Activated naive CD8-positive, alpha-beta T cell treated with anti-CD3 and anti-CD28 coated beads, Interleukin-2, amount 50 U/mL, for 24 hours (primary cell): ENCODE data around the gene DBF4B.
A peak's percentile ranks its signal among the peaks of the same experiment; 100 is the strongest.

Experiments
- ATAC-seq: fragments of 150-1000 bp; cut with Tn5 transposase; one replicate; pipeline ENCODE4 v1.10.0; 2021
- DNase-seq: peaks from one replicate; pipeline ENCODE4 v3.0.0; 2021
- H3K27ac Mint-ChIP-seq: one replicate; pipeline ENCODE4 v1.8.0; 2021; ENCODE audit warnings: mild to moderate bottlenecking, mixed read lengths
- H3K27me3 Mint-ChIP-seq: one replicate; pipeline ENCODE4 v1.8.0; 2021; ENCODE audit warnings: mixed read lengths
- H3K36me3 Mint-ChIP-seq: one replicate; pipeline ENCODE4 v1.8.0; 2021; ENCODE audit warnings: low read depth, mixed read lengths
- H3K4me1 Mint-ChIP-seq: one replicate; pipeline ENCODE4 v1.8.0; 2021; ENCODE audit warnings: mixed read lengths
- H3K4me3 Mint-ChIP-seq: one replicate; pipeline ENCODE4 v1.8.0; 2021; ENCODE audit warnings: mild to moderate bottlenecking, moderate library complexity, mixed read lengths
- H3K9me3 Mint-ChIP-seq: one replicate; pipeline ENCODE4 v1.8.0; 2021; ENCODE audit warnings: mixed read lengths

The DBF4B gene

GRCh38 chr17:44774271-44775135 is 66.0 kb downstream of the DBF4B start:
- no peaks in the 10 kb centered on the region for H3K36me3 Mint-ChIP-seq
- no peaks in the 10 kb centered on the region for H3K9me3 Mint-ChIP-seq
- DNase-seq (peak; percentile 95), ATAC-seq (peak; percentile 34)
- H3K27ac Mint-ChIP-seq, result peak overlapping the region; percentile 65
- peaks cover 9% of the 10 kb centered on the region for H3K27me3 Mint-ChIP-seq
- peaks cover 7% of the 10 kb centered on the region for H3K4me1 Mint-ChIP-seq
- peak overlapping the region; percentile 77 for H3K4me3 Mint-ChIP-seq

DNA sequence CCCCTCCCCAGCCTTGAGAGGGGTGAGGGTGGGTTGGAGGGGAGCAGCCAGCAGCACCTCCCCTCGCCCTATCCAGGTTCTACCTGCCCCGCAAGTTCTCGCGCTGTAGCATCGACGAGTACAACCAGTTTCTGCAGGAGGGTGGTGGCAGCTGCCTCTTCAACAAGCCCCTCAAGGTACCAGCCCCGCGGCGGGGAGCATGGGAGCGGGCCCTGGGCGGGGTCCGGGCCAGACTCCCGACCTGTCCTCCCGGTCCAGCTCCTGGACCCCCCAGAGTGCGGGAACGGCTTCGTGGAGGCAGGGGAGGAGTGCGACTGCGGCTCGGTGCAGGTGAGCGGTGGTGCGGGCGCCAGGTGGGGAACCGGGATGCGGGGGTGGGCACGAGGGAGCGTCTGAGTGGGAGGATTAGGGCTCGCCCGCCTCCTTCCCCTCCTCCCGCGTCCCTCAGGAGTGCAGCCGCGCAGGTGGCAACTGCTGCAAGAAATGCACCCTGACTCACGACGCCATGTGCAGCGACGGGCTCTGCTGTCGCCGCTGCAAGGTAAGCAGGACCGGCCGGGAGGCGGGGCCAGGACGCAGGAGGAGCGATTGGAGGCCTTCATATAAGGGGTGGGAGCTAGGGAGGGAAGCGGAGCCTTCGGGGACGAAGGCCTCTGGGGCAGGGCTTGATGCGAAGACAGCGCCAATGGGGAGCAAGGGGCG is 66.8 kb downstream of the DBF4B start:
- peaks cover 9% of the 10 kb centered on the region for H3K4me1 Mint-ChIP-seq
- no peaks in the 10 kb centered on the region for H3K9me3 Mint-ChIP-seq
- ATAC-seq (peak; percentile 94), DNase-seq (peak; percentile 98)
- H3K27ac Mint-ChIP-seq, result peak overlapping the region; percentile 65
- peak overlapping the region; percentile 77 for H3K4me3 Mint-ChIP-seq
- H3K36me3 Mint-ChIP-seq, result no peaks in the 10 kb centered on the region
- peaks cover 9% of the 10 kb centered on the region for H3K27me3 Mint-ChIP-seq

- Mint-ChIP-seq H3K27ac (no peak overlapping the region), H3K27me3 (peaks cover 11% of the 10 kb centered on the region)
- ATAC-seq, result peak; percentile 22
Observed at GRCh38 chr17:44775838-44776621, 67.6 kb downstream of the DBF4B start.

DNA sequence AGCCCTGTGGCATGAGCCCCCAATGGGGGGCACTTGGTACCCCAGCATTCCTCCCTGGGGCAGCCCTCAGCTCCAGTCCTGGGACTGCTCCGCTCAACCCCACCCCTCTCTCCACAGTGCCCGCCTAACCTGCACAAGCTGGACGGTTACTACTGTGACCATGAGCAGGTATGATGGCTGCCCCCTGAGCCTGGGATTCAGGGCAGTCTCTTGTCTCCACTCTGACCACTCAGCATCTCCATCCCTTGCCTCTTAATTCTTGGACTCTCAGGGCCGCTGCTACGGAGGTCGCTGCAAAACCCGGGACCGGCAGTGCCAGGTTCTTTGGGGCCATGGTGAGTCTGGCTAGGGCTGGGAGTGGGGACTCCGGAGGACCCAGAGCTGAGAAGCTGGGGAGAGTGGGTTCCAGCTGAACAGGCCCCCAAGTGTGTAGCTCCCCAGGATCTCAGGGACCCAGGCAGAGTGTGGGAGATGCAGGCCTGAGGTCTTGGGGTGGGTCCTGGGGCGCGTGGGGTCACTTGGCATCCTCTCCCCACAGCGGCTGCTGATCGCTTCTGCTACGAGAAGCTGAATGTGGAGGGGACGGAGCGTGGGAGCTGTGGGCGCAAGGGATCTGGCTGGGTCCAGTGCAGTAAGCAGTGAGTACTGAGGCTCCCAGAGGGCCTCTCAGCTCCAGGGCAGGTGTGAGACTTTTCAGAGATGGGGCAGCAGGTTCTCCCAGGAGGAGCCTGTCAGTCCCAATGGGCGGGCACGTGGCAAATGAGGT is 68.3 kb downstream of the DBF4B start:
- Mint-ChIP-seq H3K27ac (no peak overlapping the region), H3K36me3 (no peaks in the 10 kb centered on the region), H3K4me1 (peaks cover 9% of the 10 kb centered on the region), H3K27me3 (peaks cover 11% of the 10 kb centered on the region), H3K4me3 (no peak overlapping the region), H3K9me3 (no peaks in the 10 kb centered on the region)
- DNase-seq, result no peak
- no peak for ATAC-seq

More at GRCh38 chr17:44775838-44776621, 67.6 kb downstream of the DBF4B start:
- peak overlapping the region; percentile 77 for H3K4me3 Mint-ChIP-seq
- no peaks in the 10 kb centered on the region for H3K9me3 Mint-ChIP-seq
- no peak for DNase-seq
- H3K4me1 Mint-ChIP-seq, result peaks cover 9% of the 10 kb centered on the region
- no peaks in the 10 kb centered on the region for H3K36me3 Mint-ChIP-seq

- H3K27ac Mint-ChIP-seq, result no peak overlapping the region
- ATAC-seq (no peak), DNase-seq (no peak)
- peaks cover 12% of the 10 kb centered on the region for H3K27me3 Mint-ChIP-seq
- H3K4me1 Mint-ChIP-seq, result peaks cover 9% of the 10 kb centered on the region
- H3K4me3 Mint-ChIP-seq, result no peak overlapping the region
- no peaks in the 10 kb centered on the region for H3K36me3 Mint-ChIP-seq
- no peaks in the 10 kb centered on the region for H3K9me3 Mint-ChIP-seq
Observed at GRCh38 chr17:44777394-44778348, 69.2 kb downstream of the DBF4B start.

- Mint-ChIP-seq H3K27ac (no peak overlapping the region), H3K4me3 (no peak overlapping the region), H3K4me1 (peaks cover 9% of the 10 kb centered on the region), H3K27me3 (peaks cover 10% of the 10 kb centered on the region), H3K36me3 (no peaks in the 10 kb centered on the region), H3K9me3 (no peaks in the 10 kb centered on the region)
- no peak for ATAC-seq
- no peak for DNase-seq
Observed at GRCh38 chr17:44778656-44779210, 70.3 kb downstream of the DBF4B start.

- Mint-ChIP-seq H3K4me3 (peak overlapping the region; percentile 29), H3K27me3 (peaks cover 9% of the 10 kb centered on the region), H3K4me1 (peaks cover 9% of the 10 kb centered on the region), H3K9me3 (no peaks in the 10 kb centered on the region), H3K27ac (no peak overlapping the region), H3K36me3 (no peaks in the 10 kb centered on the region)
- ATAC-seq (peak; percentile 34), DNase-seq (peak; percentile 89)
Observed at GRCh38 chr17:44779211-44780025, 71.0 kb downstream of the DBF4B start.

GRCh38 chr17:44780161-44780560 is 71.7 kb downstream of the DBF4B start:
- DNase-seq, result no peak
- H3K4me3 Mint-ChIP-seq, result no peak overlapping the region
- peaks cover 9% of the 10 kb centered on the region for H3K27me3 Mint-ChIP-seq
- H3K4me1 Mint-ChIP-seq, result peaks cover 7% of the 10 kb centered on the region
- no peak for ATAC-seq
- no peaks in the 10 kb centered on the region for H3K9me3 Mint-ChIP-seq
- no peaks in the 10 kb centered on the region for H3K36me3 Mint-ChIP-seq
- H3K27ac Mint-ChIP-seq, result no peak overlapping the region

DNA sequence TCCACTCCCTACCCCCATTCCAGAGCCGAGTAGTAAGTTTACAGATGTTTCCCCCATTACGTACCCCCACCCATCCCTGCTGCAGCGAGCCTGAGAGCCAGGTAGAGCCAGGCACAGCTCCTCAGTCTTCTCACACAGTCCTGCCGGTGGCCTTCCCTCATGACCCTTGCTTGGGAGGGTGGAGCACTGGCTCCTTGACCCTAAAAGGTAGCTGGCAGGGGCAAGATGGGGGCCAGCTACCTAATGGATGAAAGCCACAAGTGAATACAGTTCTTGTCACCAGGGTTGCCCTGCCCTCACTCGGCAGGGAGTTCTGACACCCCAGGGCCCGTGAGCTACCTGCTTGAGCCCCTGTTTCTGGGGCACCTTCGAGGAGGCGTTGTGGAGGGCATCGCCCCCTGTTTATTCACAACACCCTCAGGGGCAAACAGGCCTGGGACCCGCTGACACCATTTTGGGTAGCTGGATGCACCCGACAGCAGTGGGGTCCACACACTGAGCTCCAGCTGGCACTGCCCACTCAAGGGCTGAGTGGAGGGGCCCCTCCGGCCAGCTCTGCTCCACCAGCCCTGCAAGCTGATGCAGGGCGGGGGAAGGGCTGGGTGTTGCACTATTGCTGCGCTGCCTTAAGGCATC is 72.5 kb downstream of the DBF4B start:
- Mint-ChIP-seq H3K36me3 (no peaks in the 10 kb centered on the region), H3K27me3 (peaks cover 9% of the 10 kb centered on the region), H3K27ac (no peak overlapping the region), H3K4me1 (peaks cover 5% of the 10 kb centered on the region), H3K9me3 (no peaks in the 10 kb centered on the region), H3K4me3 (no peak overlapping the region)
- ATAC-seq (no peak), DNase-seq (no peak)

- peaks cover 3% of the 10 kb centered on the region for H3K4me1 Mint-ChIP-seq
- no peaks in the 10 kb centered on the region for H3K9me3 Mint-ChIP-seq
- H3K36me3 Mint-ChIP-seq, result no peaks in the 10 kb centered on the region
- no peak overlapping the region for H3K4me3 Mint-ChIP-seq
- DNase-seq (no peak), ATAC-seq (no peak)
- H3K27ac Mint-ChIP-seq, result no peak overlapping the region
- H3K27me3 Mint-ChIP-seq, result peaks cover 9% of the 10 kb centered on the region
Observed at GRCh38 chr17:44781551-44782325, 73.3 kb downstream of the DBF4B start.

DNA sequence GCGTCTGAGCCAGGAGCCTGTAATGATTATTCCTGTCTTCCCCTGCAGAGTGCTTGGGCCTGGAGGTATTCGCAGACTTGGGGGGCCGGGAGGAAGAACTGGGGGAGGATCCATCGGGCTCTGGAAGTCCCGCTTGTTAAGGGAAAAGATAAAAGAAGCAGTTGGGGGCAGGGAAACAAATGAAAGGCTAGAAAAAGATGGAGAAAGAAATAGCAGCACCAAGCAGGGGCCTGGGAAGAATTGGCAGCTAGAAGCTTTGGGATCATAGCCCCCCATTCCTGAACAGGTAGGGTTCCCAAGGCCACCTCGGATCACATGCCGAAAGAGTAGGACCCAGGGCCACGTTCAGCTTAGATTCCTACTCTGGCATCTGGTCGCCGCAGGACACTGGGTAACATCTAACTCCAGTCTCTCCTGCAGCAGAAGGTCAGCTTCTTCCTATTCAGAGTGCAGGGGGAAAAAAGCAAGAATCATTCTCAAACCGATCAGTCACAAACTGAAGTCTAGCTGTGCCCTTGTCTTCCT is 73.9 kb downstream of the DBF4B start:
- Mint-ChIP-seq H3K36me3 (no peaks in the 10 kb centered on the region), H3K4me3 (no peak overlapping the region), H3K9me3 (no peaks in the 10 kb centered on the region), H3K27ac (no peak overlapping the region), H3K4me1 (peaks cover 3% of the 10 kb centered on the region), H3K27me3 (peaks cover 6% of the 10 kb centered on the region)
- DNase-seq (no peak), ATAC-seq (no peak)
